Lung (tissue), 12 donors: ENCODE data around the gene SYNE3. TPM values are rescaled to one million over a fixed set of nuclear protein-coding genes. Genes with fewer than 3 reads are reported as not detected.

Experiments used
- ATAC-seq: fragments of 200-7000 bp; cut with Tn5 transposase; one replicate; pipeline ENCODE4 v1.9.1; 2020; ENCODE audit warnings: moderate number of reproducible peaks; ENCODE audit not compliant: insufficient read depth, low FRiP score
- DNase-seq, 3 donors: peaks; one replicate each; pipeline ENCODE4 v3.0.0-alpha.2; 2013 to 2017
- H3K27ac ChIP-seq, 2 donors: one replicate each; pipeline ENCODE4 v1.5.1; 2013; ENCODE audit warnings: mild to moderate bottlenecking in 2 of 2, moderate library complexity in 2 of 2, control low read depth in 1 of 2, inconsistent platforms in 1 of 2, low read depth in 1 of 2, low read length in 1 of 2
- H3K27me3 ChIP-seq, 3 donors: one replicate each; pipeline ENCODE4 v1.5.1; 2013; ENCODE audit warnings: low read length in 2 of 3; ENCODE audit not compliant: control insufficient read depth in 3 of 3, insufficient read depth in 3 of 3
- H3K36me3 ChIP-seq, 4 donors: one replicate each; pipeline ENCODE4 v1.5.1; 2013; ENCODE audit warnings: low read length in 4 of 4, mild to moderate bottlenecking in 1 of 4, moderate library complexity in 1 of 4; ENCODE audit not compliant: control insufficient read depth in 4 of 4, insufficient read depth in 4 of 4
- H3K4me1 ChIP-seq, 5 donors: one replicate each; pipeline ENCODE4 v1.5.1; 2013; ENCODE audit warnings: low read length in 5 of 5, mild to moderate bottlenecking in 2 of 5, moderate library complexity in 1 of 5; ENCODE audit not compliant: control insufficient read depth in 5 of 5, insufficient read depth in 5 of 5
- H3K4me3 ChIP-seq: one replicate; pipeline ENCODE4 v1.5.1; 2013; ENCODE audit warnings: mild to moderate bottlenecking, control low read depth, moderate library complexity
- H3K9ac ChIP-seq, 2 donors: one replicate each; pipeline ENCODE4 v1.5.1; 2013; ENCODE audit warnings: low read length in 2 of 2, control low read depth in 1 of 2; ENCODE audit not compliant: insufficient read depth in 1 of 2
- H3K9me3 ChIP-seq, 4 donors: one replicate each; pipeline ENCODE4 v1.5.1; 2013; ENCODE audit warnings: low read length in 3 of 4, mild to moderate bottlenecking in 1 of 4, moderate library complexity in 1 of 4; ENCODE audit not compliant: control insufficient read depth in 4 of 4, insufficient read depth in 3 of 4
- WGBS, 2 donors: extraction: QIAGEN DNeasy Blood & Tissue Kit; methylation state at CpG; one replicate each; pipeline ENCODE4 v1.1.7; 2013; 5-methylcytosine and 5-hydroxymethylcytosine counted together
- polyA plus RNA-seq, 2 donors: library from polyadenylated mRNA; stranded (reverse); fragments of 200-250 nt; gene quantifications; one replicate each; pipeline ENCODE4 v1.2.1, GENCODE V29; 2013
- total RNA-seq, 2 donors: library from RNA; depleted of rRNA in 1 of 2; stranded (reverse); fragments of >200 nt in 1 of 2; gene quantifications; one replicate each; pipeline ENCODE4 v1.2.1, GENCODE V29; 2014 to 2021
- TF ChIP-seq, protein P1 (sequence below): IDR thresholded peaks from 2 replicates; pipeline ENCODE4 v1.5.1; 2012; ENCODE audit warnings: mild to moderate bottlenecking; ENCODE audit errors: control extremely low read depth, extremely low read depth
- donor health status: control.
- donor health status: control.
- donor health status: Bipolar disorder and iron deficiency.
- donor health status: healthy.
- donor health status: DM: yes; HTN: yes; CAD: no.

SYNE3 gene
- total and polyA plus RNA-seq, 4 donors, result 2.7 to 30.5 (median 6.1) TPM

DNA sequence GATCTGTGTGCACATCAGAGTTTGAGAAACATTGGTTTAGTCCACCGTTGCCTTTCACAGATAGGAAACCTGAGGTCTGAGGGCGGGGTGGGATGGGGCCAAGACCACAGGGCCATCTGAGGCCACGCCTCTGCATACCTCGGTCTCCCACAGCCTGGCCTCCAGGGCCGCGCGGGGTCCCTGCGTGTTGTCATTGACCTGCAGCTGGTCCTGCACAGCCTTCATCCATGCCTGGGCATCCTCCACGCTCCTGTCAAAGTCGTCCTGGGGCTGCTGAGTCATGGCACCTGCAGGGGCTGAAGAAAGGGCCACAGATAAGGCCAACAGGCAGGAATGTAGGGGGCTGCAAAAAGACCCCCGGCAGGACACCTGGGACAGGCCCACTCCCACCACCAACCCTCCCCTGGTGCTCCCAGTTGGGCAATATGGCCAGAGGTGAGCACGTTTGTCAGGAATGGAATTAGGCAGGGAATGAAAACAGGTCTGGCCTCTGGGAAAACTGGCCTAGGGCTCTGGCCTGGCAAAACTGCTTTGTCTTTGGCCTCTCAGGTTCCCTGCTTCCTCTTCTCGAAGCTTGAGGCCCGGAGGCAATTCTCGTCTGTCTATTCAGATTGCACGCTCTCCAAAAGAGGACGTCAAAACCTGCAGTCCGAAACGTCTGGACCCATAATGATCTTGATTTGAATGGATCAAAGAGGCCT lies 40.8 kb downstream of the SYNE3 start:
- Histone ChIP-seq H3K9ac (no peak overlapping the region), H3K4me1 (peaks cover 0 to 13% (median 0%) of the 10 kb centered on the region in 5 donors), H3K4me3 (no peak overlapping the region), H3K27ac (no peak overlapping the region), H3K36me3 (peaks cover 0 to 30% (median 4%) of the 10 kb centered on the region in 4 donors), H3K27me3 (no peaks in the 10 kb centered on the region), H3K9me3 (no peaks in the 10 kb centered on the region)
- no peak for ATAC-seq
- DNase-seq, result no peak
- TF ChIP-seq, protein P1, sequence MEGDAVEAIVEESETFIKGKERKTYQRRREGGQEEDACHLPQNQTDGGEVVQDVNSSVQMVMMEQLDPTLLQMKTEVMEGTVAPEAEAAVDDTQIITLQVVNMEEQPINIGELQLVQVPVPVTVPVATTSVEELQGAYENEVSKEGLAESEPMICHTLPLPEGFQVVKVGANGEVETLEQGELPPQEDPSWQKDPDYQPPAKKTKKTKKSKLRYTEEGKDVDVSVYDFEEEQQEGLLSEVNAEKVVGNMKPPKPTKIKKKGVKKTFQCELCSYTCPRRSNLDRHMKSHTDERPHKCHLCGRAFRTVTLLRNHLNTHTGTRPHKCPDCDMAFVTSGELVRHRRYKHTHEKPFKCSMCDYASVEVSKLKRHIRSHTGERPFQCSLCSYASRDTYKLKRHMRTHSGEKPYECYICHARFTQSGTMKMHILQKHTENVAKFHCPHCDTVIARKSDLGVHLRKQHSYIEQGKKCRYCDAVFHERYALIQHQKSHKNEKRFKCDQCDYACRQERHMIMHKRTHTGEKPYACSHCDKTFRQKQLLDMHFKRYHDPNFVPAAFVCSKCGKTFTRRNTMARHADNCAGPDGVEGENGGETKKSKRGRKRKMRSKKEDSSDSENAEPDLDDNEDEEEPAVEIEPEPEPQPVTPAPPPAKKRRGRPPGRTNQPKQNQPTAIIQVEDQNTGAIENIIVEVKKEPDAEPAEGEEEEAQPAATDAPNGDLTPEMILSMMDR, result no peak
- 74 to 88% methylated on average over 19 of the region's 19 CpGs for WGBS, 2 donors

DNA sequence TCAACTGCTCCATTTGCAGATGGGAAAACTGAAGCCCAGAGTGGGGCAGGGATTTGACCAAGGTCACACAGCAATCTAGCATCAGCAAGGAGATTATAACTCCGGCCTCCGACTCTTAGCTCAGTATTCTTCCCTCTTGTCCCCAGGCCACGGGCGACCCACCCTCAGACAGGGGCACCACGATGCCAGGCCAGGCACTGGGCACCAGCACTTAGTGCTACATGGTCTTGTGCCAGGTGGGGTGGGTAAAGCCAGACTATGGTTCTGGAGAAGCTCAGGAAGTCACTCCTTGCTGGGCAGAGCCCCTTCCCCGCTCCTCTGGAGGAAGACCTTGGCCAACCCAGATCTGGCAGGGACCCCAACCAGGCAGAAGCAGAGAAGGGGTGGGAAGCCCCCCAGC lies 41.5 kb downstream of the SYNE3 start:
- peaks cover 0 to 13% (median 0%) of the 10 kb centered on the region in 5 donors for H3K4me1 ChIP-seq
- H3K27me3 ChIP-seq, result no peaks in the 10 kb centered on the region
- ATAC-seq, result no peak
- no peaks in the 10 kb centered on the region for H3K9me3 ChIP-seq
- H3K4me3 ChIP-seq, result no peak overlapping the region
- H3K27ac ChIP-seq, result no peak overlapping the region
- TF ChIP-seq, protein P1, result no peak
- 97 to 98% methylated on average over 6 of the region's 6 CpGs for WGBS, 2 donors
- peaks cover 0 to 31% (median 4%) of the 10 kb centered on the region in 4 donors for H3K36me3 ChIP-seq
- DNase-seq, result no peak
- H3K9ac ChIP-seq, result no peak overlapping the region

DNA sequence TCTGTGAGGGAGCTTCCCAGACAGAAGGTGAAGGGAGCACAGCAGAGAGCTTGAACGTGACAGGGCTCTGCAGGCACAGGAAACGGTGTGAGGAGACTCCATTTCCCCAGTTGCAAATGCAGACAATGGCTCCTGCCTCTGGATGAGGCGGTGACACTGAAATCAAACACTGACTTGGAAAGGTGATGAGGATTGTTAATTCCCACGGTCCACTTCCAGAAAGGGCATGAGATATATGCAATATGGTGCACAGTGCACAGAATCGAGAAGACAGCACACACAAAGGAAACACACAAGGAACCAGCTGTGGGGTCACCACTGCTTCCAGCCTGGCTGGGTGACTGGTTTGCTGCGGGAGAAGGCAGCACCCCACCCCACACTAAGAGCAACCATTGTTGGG lies 42.0 kb downstream of the SYNE3 start:
- peaks cover 0 to 13% (median 0%) of the 10 kb centered on the region in 5 donors for H3K4me1 ChIP-seq
- DNase-seq, result no peak
- no peak for ATAC-seq
- H3K4me3 ChIP-seq, result no peak overlapping the region
- H3K9ac ChIP-seq, result no peak overlapping the region
- peaks cover 0 to 32% (median 4%) of the 10 kb centered on the region in 4 donors for H3K36me3 ChIP-seq
- TF ChIP-seq, protein P1, result no peak
- H3K27me3 ChIP-seq, result no peaks in the 10 kb centered on the region
- H3K9me3 ChIP-seq, result no peaks in the 10 kb centered on the region
- 73 to 78% methylated on average over 6 of the region's 6 CpGs for WGBS, 2 donors
- H3K27ac ChIP-seq, result no peak overlapping the region
